GM21825 (cell line): ENCODE data around the gene RXRA.
"Not testable (repeated sequence)": the region's sequence is repeated elsewhere in the genome, so short reads cannot be mapped to it uniquely, and the experiment has no call there.

Experiments
- ATAC-seq: cut with Tn5 transposase; IDR thresholded peaks from one replicate; pipeline ENCODE4 v1.9.1; 2021; ENCODE audit warnings: mild to moderate bottlenecking, moderate library complexity; ENCODE audit not compliant: unreplicated experiment

RXRA gene

GRCh38 chr9:134293611-134294152 lies 32.6 kb upstream of the RXRA start:
- ATAC-seq = no peak

DNA sequence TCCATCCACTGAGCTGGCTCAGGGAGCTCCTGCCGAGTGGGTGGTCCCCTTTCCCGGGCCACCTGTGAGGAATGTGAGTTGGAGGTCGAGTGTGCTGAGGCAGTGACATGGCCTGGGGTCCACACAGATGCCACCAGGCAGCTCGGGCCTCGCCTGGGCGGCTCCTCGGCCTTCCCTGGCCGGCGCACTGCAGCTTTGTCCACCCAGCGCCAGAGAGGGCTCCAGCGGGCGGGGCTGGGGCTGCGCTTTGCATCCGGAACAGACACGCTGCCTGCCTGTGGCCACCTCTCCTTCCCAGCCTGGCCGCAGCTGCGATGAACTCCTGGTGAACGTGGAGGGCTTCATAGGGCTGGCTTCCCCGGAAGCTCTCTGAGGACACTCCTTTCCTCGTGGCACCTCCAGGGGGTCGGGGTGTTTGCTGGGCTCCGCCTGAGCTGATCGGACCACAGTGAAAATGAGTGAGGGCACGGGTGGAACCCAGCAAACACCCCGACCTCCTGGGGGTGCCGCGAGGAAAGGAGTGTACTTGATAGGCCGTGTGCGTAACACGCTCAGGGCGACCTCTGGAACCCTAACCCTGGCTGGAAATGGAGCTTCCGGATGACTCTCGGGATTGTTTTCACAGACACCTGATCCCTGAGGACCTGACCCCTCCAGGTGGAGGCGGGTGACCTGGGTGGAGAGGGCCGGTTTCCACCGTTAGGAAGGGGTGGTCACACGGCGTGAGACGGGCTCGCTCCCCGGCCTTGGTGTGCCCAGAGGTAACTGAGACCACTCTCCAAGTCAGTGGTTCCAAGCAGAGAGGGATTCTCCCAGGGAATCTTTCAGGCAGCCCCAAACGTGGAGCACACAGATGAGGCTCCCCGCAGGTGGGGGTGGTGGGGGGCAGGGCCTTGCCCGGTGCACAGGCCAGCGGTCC lies 31.8 kb upstream of the RXRA start:
- no peak for ATAC-seq

GRCh38 chr9:134295101-134295745 lies 31.0 kb upstream of the RXRA start:
- no peak for ATAC-seq

- ATAC-seq = no peak
Observed at GRCh38 chr9:134295746-134296250, 30.5 kb upstream of the RXRA start.

- ATAC-seq = no peak
Observed at GRCh38 chr9:134296301-134297082, 29.8 kb upstream of the RXRA start.

- no peak for ATAC-seq
Observed at GRCh38 chr9:134297083-134297410, 29.2 kb upstream of the RXRA start.

DNA sequence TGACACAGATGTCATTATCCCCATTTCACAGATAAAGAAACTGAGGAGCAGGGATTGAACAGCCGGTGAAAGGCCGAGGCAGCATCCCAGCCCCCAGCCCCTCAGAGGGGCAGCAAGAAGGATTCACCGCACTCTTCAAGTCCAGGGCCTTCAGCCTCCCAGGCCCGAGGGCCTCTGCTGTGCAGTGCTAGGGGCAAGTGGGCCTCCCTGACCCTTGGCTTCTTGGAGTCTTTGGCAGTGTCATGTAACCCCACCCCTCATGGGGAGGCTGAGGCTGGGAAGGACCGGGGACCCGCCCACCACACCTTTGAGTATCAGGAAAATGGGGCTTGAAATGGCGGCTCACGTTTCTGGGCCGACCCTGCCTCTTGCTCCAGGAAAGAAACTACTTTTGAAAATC lies 28.7 kb upstream of the RXRA start:
- no peak for ATAC-seq

GRCh38 chr9:134298000-134298399 lies 28.3 kb upstream of the RXRA start:
- no peak for ATAC-seq

GRCh38 chr9:134299068-134299467 lies 27.2 kb upstream of the RXRA start:
- ATAC-seq = no peak

DNA sequence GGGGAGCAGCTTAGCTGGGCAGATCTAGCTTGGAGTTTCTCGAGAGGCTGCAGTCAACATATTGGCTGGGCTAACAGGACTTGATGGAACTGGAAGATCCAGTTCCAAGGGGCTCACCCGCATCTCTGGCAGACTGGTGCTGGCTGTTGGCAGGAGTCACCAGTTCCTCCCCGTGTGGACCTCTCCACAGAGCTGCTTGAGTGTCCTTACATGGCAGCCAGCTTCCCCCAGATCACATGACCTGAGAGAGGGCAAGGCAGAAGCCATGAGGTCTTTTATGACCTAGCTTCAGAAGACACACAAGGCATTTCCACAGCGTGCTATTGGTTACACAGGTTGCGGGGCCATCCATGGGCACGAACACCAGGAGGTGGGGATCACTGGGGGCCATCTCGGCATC lies 26.4 kb upstream of the RXRA start:
- no peak for ATAC-seq

GRCh38 chr9:134301387-134302129 lies 24.7 kb upstream of the RXRA start:
- ATAC-seq = peak; percentile 57

DNA sequence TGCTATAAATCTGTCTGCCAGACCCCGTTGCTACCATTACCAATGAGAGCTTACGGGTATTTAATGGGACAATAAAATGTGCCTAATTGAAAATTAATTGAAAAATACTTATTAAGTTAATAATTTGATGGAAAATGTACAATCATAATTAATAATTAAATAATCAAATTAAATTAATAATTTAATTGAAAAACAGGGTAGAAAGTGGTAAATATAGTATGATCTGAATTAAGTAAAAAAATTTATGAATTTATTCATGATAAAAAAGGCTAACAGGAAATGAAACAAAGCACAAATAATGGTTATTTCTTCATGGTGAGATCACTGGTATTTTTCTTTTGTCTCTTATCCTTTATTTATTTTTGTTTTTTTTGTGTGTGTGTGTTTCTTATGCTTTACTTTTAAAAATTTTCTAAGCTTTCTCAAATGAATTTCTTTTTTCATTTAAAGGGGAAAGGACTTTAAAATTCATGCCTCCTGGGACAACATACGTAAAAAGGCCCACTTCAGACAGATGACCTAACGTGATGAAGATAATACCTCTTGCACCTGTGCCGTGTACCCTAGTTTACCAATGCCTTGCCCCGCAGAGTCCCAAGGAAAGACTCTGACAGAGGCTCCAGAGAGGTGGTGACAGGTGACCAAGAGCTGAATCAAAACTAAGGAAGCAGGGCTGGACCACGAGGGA lies 24.0 kb upstream of the RXRA start:
- ATAC-seq = no peak

GRCh38 chr9:134303601-134304000 lies 22.7 kb upstream of the RXRA start:
- ATAC-seq = no peak

DNA sequence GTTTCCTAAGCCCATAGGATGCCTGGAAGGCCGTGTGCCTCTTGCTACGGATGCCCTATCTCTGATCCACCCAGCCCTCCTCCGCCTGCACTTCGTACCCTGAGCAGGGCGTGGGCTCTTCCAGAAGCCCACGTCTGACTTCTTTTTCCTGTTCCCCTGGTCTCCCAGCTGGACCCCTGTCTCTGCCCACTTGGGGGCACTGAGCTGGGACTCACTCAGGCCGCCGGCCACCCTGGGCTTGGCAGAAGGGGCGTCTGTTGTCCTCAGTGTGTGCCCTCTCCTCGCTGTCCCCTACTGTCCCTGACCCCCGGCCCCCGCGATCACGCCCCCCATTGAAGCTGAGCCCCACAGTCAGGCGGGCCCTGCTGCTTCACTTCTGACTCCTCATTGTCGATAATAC lies 22.0 kb upstream of the RXRA start:
- ATAC-seq = no peak

DNA sequence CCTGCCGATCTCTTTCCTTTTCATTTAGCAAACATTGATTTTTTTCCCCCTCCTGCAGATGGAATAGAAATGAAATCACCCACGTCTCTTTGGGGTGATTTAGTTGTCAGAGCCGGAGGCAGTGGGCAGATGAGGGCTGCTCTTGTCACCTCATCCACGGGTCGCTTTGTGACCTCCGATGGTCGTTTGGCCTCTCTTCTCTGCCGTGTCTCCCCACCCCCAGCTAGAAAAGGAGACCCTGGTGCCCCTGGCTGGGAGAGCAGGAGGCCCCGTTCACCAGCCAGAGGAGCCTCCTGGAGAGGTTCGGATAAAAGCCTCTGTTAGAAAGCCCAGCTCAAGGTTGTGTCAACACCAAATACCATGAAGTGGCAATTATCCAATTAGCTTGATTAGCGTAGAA lies 21.6 kb upstream of the RXRA start:
- ATAC-seq = no peak

DNA sequence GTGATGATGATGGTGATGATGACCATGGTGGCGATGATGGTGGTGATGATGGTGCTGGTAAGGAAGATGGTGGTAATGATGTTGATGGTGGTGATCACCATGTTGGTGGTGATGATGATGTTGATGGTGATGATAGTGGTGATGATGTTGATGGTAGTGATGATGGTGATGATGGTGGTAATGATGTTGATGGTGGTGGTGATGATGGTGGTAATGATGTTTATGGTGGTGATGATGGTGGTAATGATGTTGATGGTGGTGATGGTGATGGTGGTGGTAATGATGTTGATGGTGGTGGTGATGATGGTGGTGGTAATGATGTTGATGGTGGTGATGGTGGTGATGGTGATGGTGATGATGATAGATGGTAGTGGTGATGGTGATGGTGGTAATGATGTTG lies 20.7 kb upstream of the RXRA start:
- no peak for ATAC-seq

DNA sequence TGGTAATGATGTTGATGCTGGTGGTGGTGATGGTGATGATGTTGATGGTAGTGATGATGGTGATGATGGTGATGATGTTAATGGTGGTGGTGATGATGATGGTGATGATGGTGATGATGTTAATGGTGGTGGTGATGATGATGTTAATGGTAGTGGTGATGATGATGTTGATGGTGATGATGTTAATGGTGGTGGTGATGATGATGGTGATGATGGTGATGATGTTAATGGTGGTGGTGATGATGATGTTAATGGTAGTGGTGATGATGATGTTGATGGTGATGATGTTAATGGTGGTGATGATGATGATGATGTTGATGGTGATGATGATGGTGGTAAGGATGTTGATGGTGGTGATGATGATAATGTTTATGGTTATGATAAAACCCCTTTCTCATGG lies 20.2 kb upstream of the RXRA start:
- ATAC-seq = not testable (repeated sequence)

DNA sequence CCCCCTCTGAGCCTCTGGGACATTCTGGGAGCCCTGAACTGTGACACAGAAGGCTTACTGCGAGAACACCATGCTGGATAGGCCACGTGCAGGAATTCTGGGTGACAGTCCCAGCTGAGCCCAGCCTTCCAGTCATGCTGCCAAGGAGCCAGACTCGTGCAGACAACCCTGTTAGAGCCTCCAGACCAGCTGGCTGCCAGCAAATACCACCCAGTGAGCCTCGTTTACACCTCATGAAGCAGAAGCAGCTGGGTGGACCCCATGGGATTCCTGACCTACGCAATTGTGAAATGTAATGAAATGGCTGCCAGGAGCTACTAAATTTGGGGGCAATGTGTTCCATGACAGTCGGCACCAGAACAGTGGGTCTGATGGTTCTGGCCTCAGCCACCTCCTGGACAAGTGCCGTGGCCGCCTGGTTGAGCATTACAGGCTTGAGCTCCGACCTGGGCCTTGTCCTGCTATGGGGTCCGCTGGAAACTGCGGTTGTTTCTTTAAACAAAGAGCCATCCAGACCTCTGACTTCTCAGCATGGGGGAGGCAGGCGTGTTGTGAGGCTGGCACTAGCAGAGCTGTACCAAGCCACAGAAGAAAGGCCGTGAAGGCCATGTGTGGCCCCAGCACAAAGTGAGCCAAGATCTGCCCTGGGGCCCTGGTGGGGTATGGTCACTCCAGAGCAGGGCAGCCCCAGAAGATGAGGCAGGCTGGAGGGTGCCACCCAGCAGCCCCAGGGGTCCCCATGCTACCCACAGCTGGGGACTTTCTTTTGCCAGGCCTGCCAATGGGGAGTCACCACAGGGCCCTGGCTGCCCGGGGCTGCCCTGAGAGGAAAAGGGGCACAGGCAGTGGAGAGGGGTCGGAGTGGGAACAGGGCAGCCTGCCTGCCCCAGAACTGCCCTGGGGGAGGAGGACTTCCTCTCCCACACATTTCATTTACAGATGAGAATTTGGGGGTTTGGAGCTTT lies 19.3 kb upstream of the RXRA start:
- no peak for ATAC-seq
